ENCODE results near the gene PHPT1. TPM values are rescaled to one million over a fixed set of nuclear protein-coding genes. Genes with fewer than 3 reads are reported as not detected.
"Not testable (repeated sequence)": the region's sequence is repeated elsewhere in the genome, so short reads cannot be mapped to it uniquely, and the experiment has no call there.

Gene PHPT1
- total RNA-seq, 1 experiment from 2014 or later, result 70.5 TPM

GRCh38 chr9:136838314-136839228 is 10.6 kb upstream of the PHPT1 start:
- peaks cover 5% of the 10 kb centered on the region for H3K4me1 ChIP-seq (replicated peaks)
- no peaks in the 10 kb centered on the region for H3K27me3 ChIP-seq (replicated peaks)
- peaks cover 19% of the 10 kb centered on the region for H3K36me3 ChIP-seq
- no peaks in the 10 kb centered on the region for H3K9me3 ChIP-seq (replicated peaks)
- no peak for DNase-seq (ENCODE audit: low read depth in 1 of 2, low spot score in 2 of 2)
- no peak overlapping the region for H3K4me3 ChIP-seq
- H3K27ac ChIP-seq, result no peak overlapping the region

GRCh38 chr9:136839229-136840139 is 9.7 kb upstream of the PHPT1 start:
- Histone ChIP-seq H3K27ac (no peak overlapping the region), H3K4me1 (replicated peaks) (peaks cover 5% of the 10 kb centered on the region), H3K36me3 (peaks cover 18% of the 10 kb centered on the region), H3K4me3 (no peak overlapping the region), H3K27me3 (replicated peaks) (peaks cover 6% of the 10 kb centered on the region), H3K9me3 (replicated peaks) (no peaks in the 10 kb centered on the region)
- DNase-seq (ENCODE audit: low read depth in 1 of 2, low spot score in 2 of 2), result no peak

- Histone ChIP-seq H3K36me3 (peaks cover 18% of the 10 kb centered on the region), H3K27ac (no peak overlapping the region), H3K4me3 (no peak overlapping the region), H3K4me1 (replicated peaks) (peaks cover 5% of the 10 kb centered on the region), H3K9me3 (replicated peaks) (no peaks in the 10 kb centered on the region), H3K27me3 (replicated peaks) (peaks cover 7% of the 10 kb centered on the region)
- DNase-seq (ENCODE audit: low read depth in 1 of 2, low spot score in 2 of 2), result no peak
These were observed 8.9 kb upstream of the PHPT1 start for GRCh38 chr9:136840140-136840876.

GRCh38 chr9:136840877-136841645 is 8.1 kb upstream of the PHPT1 start:
- no peak overlapping the region for H3K4me3 ChIP-seq
- no peaks in the 10 kb centered on the region; the same call in 1 of the 2 replicates for H3K9me3 ChIP-seq (replicated peaks)
- H3K4me1 ChIP-seq (replicated peaks), result peaks cover 5% of the 10 kb centered on the region
- H3K27me3 ChIP-seq (replicated peaks), result peaks cover 14% of the 10 kb centered on the region
- H3K27ac ChIP-seq, result no peak overlapping the region
- peaks cover 14% of the 10 kb centered on the region for H3K36me3 ChIP-seq
- no peak for DNase-seq (ENCODE audit: low read depth in 1 of 2, low spot score in 2 of 2)

GRCh38 chr9:136841646-136842379 is 7.4 kb upstream of the PHPT1 start:
- H3K4me3 ChIP-seq; H3K36me3 ChIP-seq; H3K27ac ChIP-seq; H3K9me3 ChIP-seq (replicated peaks); H3K4me1 ChIP-seq (replicated peaks); DNase-seq (ENCODE audit: low read depth in 1 of 2, low spot score in 2 of 2): not testable (repeated sequence)
- peaks cover 19% of the 10 kb centered on the region for H3K27me3 ChIP-seq (replicated peaks)

GRCh38 chr9:136842380-136842948 is 6.7 kb upstream of the PHPT1 start, which contains the start of gene AJM1:
TSS of gene AJM1 (plus strand) at chr9:136842478. CDS start at chr9:136844415, 1,937 bp downstream.
- peak; percentile 72 to 74 for DNase-seq (ENCODE audit: low read depth in 1 of 2, low spot score in 2 of 2)
- not testable (repeated sequence) for H3K27ac ChIP-seq; H3K9me3 ChIP-seq (replicated peaks); H3K36me3 ChIP-seq
- Histone ChIP-seq H3K4me1 (replicated peaks) (peaks cover 13% of the 10 kb centered on the region), H3K27me3 (replicated peaks) (peaks cover 23% of the 10 kb centered on the region), H3K4me3 (peak within 1 kb of the TSS; percentile 33)

GRCh38 chr9:136843159-136843800 is 5.9 kb upstream of the PHPT1 start:
- not testable (repeated sequence) for H3K9me3 ChIP-seq (replicated peaks); H3K4me3 ChIP-seq; DNase-seq (ENCODE audit: low read depth in 1 of 2, low spot score in 2 of 2); H3K36me3 ChIP-seq; H3K27ac ChIP-seq
- peaks cover 22% of the 10 kb centered on the region for H3K4me1 ChIP-seq (replicated peaks)
- H3K27me3 ChIP-seq (replicated peaks), result peaks cover 29% of the 10 kb centered on the region

GRCh38 chr9:136843801-136844740 is 5.1 kb upstream of the PHPT1 start:
- Histone ChIP-seq H3K4me1 (replicated peaks) (peaks cover 22% of the 10 kb centered on the region), H3K27me3 (replicated peaks) (peaks cover 29% of the 10 kb centered on the region)
- H3K27ac ChIP-seq; H3K36me3 ChIP-seq; H3K9me3 ChIP-seq (replicated peaks); H3K4me3 ChIP-seq: not testable (repeated sequence)
- DNase-seq (ENCODE audit: low read depth in 1 of 2, low spot score in 2 of 2), result peak in 1 of 2 experiments; percentile 60

GRCh38 chr9:136844761-136845464 is 4.3 kb upstream of the PHPT1 start:
- Histone ChIP-seq H3K4me3 (no peak overlapping the region), H3K27ac (no peak overlapping the region), H3K36me3 (peaks cover 7% of the 10 kb centered on the region), H3K4me1 (replicated peaks) (peaks cover 26% of the 10 kb centered on the region), H3K27me3 (replicated peaks) (peaks cover 29% of the 10 kb centered on the region), H3K9me3 (replicated peaks) (peaks cover 3% of the 10 kb centered on the region)
- no peak for DNase-seq (ENCODE audit: low read depth in 1 of 2, low spot score in 2 of 2)

GRCh38 chr9:136845465-136846260 is 3.5 kb upstream of the PHPT1 start:
- DNase-seq (ENCODE audit: low read depth in 1 of 2, low spot score in 2 of 2), result no peak
- H3K36me3 ChIP-seq, result peaks cover 10% of the 10 kb centered on the region
- peaks cover 30% of the 10 kb centered on the region for H3K4me1 ChIP-seq (replicated peaks)
- H3K4me3 ChIP-seq, result no peak overlapping the region
- peaks cover 3% of the 10 kb centered on the region for H3K9me3 ChIP-seq (replicated peaks)
- peaks cover 29% of the 10 kb centered on the region for H3K27me3 ChIP-seq (replicated peaks)
- no peak overlapping the region for H3K27ac ChIP-seq
